ENCODE measurements around the gene EIF4G1.

EIF4G1 gene

DNA sequence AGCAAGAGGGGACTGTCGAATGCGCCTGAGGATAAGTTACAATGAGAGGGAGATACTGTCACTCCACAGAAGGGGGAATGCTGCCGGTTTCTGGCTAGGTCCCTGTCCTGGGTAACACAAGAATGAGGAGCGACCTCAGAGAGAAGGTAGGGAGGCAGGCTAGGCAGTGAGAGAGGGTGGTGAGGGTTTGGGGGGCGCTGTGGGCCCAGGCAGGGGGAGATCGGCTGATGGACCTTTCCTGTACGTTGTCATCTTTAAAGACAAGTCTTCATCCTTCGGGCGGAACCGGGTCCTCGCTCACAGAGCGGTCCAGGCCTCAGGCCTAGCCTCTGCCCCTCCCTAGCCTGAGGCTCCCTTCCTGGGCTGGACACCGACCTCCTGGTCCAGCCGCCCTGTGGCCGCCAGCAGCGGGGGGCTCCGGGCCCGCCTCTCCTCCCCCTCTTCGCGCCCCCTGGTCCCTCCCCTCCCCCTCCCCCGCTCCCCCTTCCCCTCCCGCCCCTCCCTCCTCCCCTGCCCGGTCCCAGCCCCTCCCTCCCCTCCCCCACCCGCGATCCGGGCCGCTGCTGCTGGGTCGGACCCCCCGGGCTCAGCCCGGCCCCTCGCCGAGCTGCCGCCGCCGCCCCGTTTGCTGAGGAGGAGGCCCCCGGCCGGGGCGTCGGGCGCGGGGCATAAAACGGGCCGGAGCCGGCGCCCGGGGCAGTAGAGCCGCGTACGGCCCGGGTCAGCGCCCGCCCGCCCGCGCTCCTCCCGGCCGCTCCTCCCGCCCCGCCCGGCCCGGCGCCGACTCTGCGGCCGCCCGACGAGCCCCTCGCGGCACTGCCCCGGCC lies 65.2 kb downstream of the EIF4G1 start, which contains the start of gene CHRD:
Gene CHRD (plus strand): TSS at position 697 of the 827 bp plus-strand sequence. CDS start 265 bp downstream, outside the sequence.
- H3K36me3 ChIP-seq (ENCODE audit: control insufficient read depth, insufficient read depth, low read length): no peaks in the 10 kb centered on the region
- DNase-seq: no peak
- H3K4me1 ChIP-seq (ENCODE audit: control insufficient read depth, insufficient read depth, low read length, poor library complexity, severe bottlenecking): peaks cover 14% of the 10 kb centered on the region
- H3K4me3 ChIP-seq (ENCODE audit: insufficient read depth, low read depth, low read length, poor library complexity, severe bottlenecking): peak within 1 kb of the TSS; percentile 53
- peaks cover 27% of the 10 kb centered on the region for H3K27me3 ChIP-seq (replicated peaks; ENCODE audit: control insufficient read depth, insufficient read depth, low read length, poor library complexity, severe bottlenecking)
- H3K27ac ChIP-seq (ENCODE audit: insufficient read depth, low read length, poor library complexity, severe bottlenecking): no peak within 1 kb of the TSS
- H3K9me3 ChIP-seq (ENCODE audit: control insufficient read depth, low read length): no peaks in the 10 kb centered on the region

DNA sequence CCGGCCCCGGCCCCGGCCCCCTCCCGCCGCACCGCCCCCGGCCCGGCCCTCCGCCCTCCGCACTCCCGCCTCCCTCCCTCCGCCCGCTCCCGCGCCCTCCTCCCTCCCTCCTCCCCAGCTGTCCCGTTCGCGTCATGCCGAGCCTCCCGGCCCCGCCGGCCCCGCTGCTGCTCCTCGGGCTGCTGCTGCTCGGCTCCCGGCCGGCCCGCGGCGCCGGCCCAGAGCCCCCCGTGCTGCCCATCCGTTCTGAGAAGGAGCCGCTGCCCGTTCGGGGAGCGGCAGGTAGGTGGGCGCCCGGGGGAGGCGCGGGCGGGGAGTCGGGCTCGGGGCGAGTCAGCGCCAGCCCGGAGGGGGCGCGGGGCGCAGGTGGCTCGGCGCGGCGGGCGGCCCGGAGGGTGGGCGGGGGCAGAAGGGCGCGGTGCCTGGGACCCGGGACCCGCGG lies 65.8 kb downstream of the EIF4G1 start:
- H3K4me3 ChIP-seq (ENCODE audit: insufficient read depth, low read depth, low read length, poor library complexity, severe bottlenecking): peak overlapping the region; percentile 53
- no peaks in the 10 kb centered on the region for H3K36me3 ChIP-seq (ENCODE audit: control insufficient read depth, insufficient read depth, low read length)
- H3K27me3 ChIP-seq (replicated peaks; ENCODE audit: control insufficient read depth, insufficient read depth, low read length, poor library complexity, severe bottlenecking): peaks cover 27% of the 10 kb centered on the region
- DNase-seq: no peak
- no peak overlapping the region for H3K27ac ChIP-seq (ENCODE audit: insufficient read depth, low read length, poor library complexity, severe bottlenecking)
- peaks cover 14% of the 10 kb centered on the region for H3K4me1 ChIP-seq (ENCODE audit: control insufficient read depth, insufficient read depth, low read length, poor library complexity, severe bottlenecking)
- no peaks in the 10 kb centered on the region for H3K9me3 ChIP-seq (ENCODE audit: control insufficient read depth, low read length)

DNA sequence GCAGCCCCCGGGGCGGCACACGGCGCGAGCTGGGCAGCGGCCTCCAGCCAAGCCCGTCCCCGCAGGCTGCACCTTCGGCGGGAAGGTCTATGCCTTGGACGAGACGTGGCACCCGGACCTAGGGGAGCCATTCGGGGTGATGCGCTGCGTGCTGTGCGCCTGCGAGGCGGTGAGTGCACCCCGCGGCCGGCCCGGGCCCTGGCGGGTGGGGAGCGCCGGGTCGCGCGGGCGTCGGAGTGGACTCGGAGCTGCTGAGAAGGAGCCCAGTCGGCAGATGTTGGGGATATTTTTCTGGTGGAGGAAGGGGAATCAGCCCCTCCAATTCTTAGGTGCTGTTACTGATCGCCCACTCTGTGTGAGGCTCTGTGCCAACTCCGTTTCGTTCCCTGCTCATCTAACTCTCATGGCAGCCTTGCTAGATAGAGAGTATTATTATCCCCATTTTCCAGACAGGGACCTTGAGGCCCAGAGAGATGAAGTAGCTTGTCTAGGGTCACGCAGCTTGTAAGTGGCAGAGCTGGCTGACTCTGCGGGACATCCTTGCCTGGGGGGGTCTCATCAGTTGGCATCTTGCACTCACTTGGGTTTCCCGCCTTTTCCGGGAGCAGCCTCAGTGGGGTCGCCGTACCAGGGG lies 66.3 kb downstream of the EIF4G1 start:
- H3K4me3 ChIP-seq (ENCODE audit: insufficient read depth, low read depth, low read length, poor library complexity, severe bottlenecking): peak overlapping the region; percentile 53
- no peaks in the 10 kb centered on the region for H3K36me3 ChIP-seq (ENCODE audit: control insufficient read depth, insufficient read depth, low read length)
- H3K9me3 ChIP-seq (ENCODE audit: control insufficient read depth, low read length): no peaks in the 10 kb centered on the region
- no peak overlapping the region for H3K27ac ChIP-seq (ENCODE audit: insufficient read depth, low read length, poor library complexity, severe bottlenecking)
- peaks cover 14% of the 10 kb centered on the region for H3K4me1 ChIP-seq (ENCODE audit: control insufficient read depth, insufficient read depth, low read length, poor library complexity, severe bottlenecking)
- H3K27me3 ChIP-seq (replicated peaks; ENCODE audit: control insufficient read depth, insufficient read depth, low read length, poor library complexity, severe bottlenecking): peaks cover 27% of the 10 kb centered on the region
- DNase-seq: no peak

DNA sequence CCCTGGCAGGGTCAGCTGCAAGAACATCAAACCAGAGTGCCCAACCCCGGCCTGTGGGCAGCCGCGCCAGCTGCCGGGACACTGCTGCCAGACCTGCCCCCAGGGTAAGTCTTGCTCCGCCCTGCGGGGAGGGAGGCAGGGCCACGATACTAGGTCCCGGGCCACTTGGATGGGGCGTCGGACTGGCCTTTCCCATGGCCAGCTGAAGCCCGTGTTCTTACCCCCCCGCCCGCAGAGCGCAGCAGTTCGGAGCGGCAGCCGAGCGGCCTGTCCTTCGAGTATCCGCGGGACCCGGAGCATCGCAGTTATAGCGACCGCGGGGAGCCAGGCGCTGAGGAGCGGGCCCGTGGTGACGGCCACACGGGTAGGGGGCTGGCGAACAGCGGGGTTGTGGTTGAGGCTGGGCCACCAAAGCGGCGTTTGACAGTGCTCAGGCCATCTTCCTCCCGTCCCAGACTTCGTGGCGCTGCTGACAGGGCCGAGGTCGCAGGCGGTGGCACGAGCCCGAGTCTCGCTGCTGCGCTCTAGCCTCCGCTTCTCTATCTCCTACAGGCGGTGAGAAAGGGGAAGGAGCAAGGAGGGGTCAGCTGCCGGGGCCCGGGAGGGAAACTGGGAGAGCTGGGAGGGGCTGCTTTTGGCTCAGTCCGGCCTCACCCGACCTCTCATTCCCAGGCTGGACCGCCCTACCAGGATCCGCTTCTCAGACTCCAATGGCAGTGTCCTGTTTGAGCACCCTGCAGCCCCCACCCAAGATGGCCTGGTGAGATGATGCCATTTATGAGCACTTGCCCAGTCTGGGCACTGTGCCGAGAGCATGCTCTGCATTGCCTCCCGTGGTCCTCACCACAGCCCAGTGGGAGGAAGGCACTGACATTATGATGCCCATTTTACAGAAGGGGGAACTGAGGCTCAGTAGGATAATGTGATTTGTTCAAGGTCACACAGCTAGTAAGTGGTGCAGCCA lies 67.1 kb downstream of the EIF4G1 start:
- Histone ChIP-seq H3K4me3 (ENCODE audit: insufficient read depth, low read depth, low read length, poor library complexity, severe bottlenecking) (peak overlapping the region; percentile 53), H3K36me3 (ENCODE audit: control insufficient read depth, insufficient read depth, low read length) (no peaks in the 10 kb centered on the region), H3K4me1 (ENCODE audit: control insufficient read depth, insufficient read depth, low read length, poor library complexity, severe bottlenecking) (peaks cover 14% of the 10 kb centered on the region), H3K27me3 (replicated peaks; ENCODE audit: control insufficient read depth, insufficient read depth, low read length, poor library complexity, severe bottlenecking) (peaks cover 27% of the 10 kb centered on the region), H3K9me3 (ENCODE audit: control insufficient read depth, low read length) (no peaks in the 10 kb centered on the region), H3K27ac (ENCODE audit: insufficient read depth, low read length, poor library complexity, severe bottlenecking) (no peak overlapping the region)
- DNase-seq: no peak

GRCh38 chr3:184382326-184383032 lies 68.1 kb downstream of the EIF4G1 start:
- no peak overlapping the region for H3K4me3 ChIP-seq (ENCODE audit: insufficient read depth, low read depth, low read length, poor library complexity, severe bottlenecking)
- DNase-seq: no peak
- no peaks in the 10 kb centered on the region for H3K9me3 ChIP-seq (ENCODE audit: control insufficient read depth, low read length)
- peaks cover 14% of the 10 kb centered on the region for H3K4me1 ChIP-seq (ENCODE audit: control insufficient read depth, insufficient read depth, low read length, poor library complexity, severe bottlenecking)
- no peak overlapping the region for H3K27ac ChIP-seq (ENCODE audit: insufficient read depth, low read length, poor library complexity, severe bottlenecking)
- H3K27me3 ChIP-seq (replicated peaks; ENCODE audit: control insufficient read depth, insufficient read depth, low read length, poor library complexity, severe bottlenecking): peaks cover 27% of the 10 kb centered on the region
- H3K36me3 ChIP-seq (ENCODE audit: control insufficient read depth, insufficient read depth, low read length): no peaks in the 10 kb centered on the region

- no peak overlapping the region for H3K4me3 ChIP-seq (ENCODE audit: insufficient read depth, low read depth, low read length, poor library complexity, severe bottlenecking)
These were observed 68.8 kb downstream of the EIF4G1 start for GRCh38 chr3:184383033-184383740.

GRCh38 chr3:184384342-184384741 lies 69.9 kb downstream of the EIF4G1 start:
- Histone ChIP-seq H3K4me1 (ENCODE audit: control insufficient read depth, insufficient read depth, low read length, poor library complexity, severe bottlenecking) (peaks cover 14% of the 10 kb centered on the region), H3K4me3 (ENCODE audit: insufficient read depth, low read depth, low read length, poor library complexity, severe bottlenecking) (no peak overlapping the region), H3K36me3 (ENCODE audit: control insufficient read depth, insufficient read depth, low read length) (no peaks in the 10 kb centered on the region), H3K27me3 (replicated peaks; ENCODE audit: control insufficient read depth, insufficient read depth, low read length, poor library complexity, severe bottlenecking) (peaks cover 23% of the 10 kb centered on the region), H3K9me3 (ENCODE audit: control insufficient read depth, low read length) (no peaks in the 10 kb centered on the region), H3K27ac (ENCODE audit: insufficient read depth, low read length, poor library complexity, severe bottlenecking) (no peak overlapping the region)
- DNase-seq: no peak

More at GRCh38 chr3:184383033-184383740, 68.8 kb downstream of the EIF4G1 start:
- no peak for DNase-seq
- H3K4me1 ChIP-seq (ENCODE audit: control insufficient read depth, insufficient read depth, low read length, poor library complexity, severe bottlenecking): peaks cover 14% of the 10 kb centered on the region
- H3K27me3 ChIP-seq (replicated peaks; ENCODE audit: control insufficient read depth, insufficient read depth, low read length, poor library complexity, severe bottlenecking): peaks cover 23% of the 10 kb centered on the region
- H3K9me3 ChIP-seq (ENCODE audit: control insufficient read depth, low read length): no peaks in the 10 kb centered on the region
- H3K27ac ChIP-seq (ENCODE audit: insufficient read depth, low read length, poor library complexity, severe bottlenecking): no peak overlapping the region
- no peaks in the 10 kb centered on the region for H3K36me3 ChIP-seq (ENCODE audit: control insufficient read depth, insufficient read depth, low read length)
